ENCODE data around the gene PRM1. TPM values are rescaled to one million over a fixed set of nuclear protein-coding genes. Genes with fewer than 3 reads are reported as not detected.

The PRM1 gene
- total and polyA plus RNA-seq, 8 donors, result not detected

DNA sequence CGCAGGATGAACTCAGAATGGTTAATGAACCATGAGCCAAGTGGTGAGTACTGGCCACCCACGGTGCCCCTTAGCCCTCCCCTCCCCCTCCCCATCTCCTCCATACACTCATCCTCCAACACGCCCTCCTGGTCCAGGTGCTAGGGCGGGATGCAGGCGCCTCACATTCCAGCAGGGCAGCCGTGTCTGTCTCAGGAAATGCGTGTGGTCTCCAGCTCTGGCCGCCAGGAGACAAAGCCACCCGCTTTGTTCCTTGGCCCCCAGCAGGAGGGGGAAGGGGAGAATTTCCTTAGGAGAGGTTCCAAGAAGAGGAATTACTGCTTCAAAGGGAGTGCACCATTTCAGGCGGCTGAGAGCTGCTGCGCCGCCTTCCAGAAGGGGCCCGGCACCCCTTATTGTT lies 34.4 kb upstream of the PRM1 start:
- WGBS, 5 donors, result 49 to 69% (median 64%) methylated on average over 9 to 13 of the region's 13 CpGs

GRCh38 chr16:11314309-11314894 lies 33.3 kb upstream of the PRM1 start:
- 93 to 95% (median 94%) methylated on average over 8 of the region's 8 CpGs for WGBS, 5 donors
- H3K9me3 ChIP-seq, result no peaks in the 10 kb centered on the region
- no peaks in the 10 kb centered on the region for H3K36me3 ChIP-seq
- no peak for DNase-seq
- H3K27me3 ChIP-seq, result peaks cover 0 to 4% (median 0%) of the 10 kb centered on the region in 3 donors
- intact Hi-C loops (cut with DNase I; ENCODE audit: low total_unique reads), result no loop called here
- H3K4me3 ChIP-seq, result no peak overlapping the region
- H3K4me1 ChIP-seq, result peaks cover 0 to 23% (median 14%) of the 10 kb centered on the region in 4 donors
- TF ChIP-seq POLR2A (IDR thresholded peaks at IDR 0.05), result no peak
- TF ChIP-seq, protein P1, sequence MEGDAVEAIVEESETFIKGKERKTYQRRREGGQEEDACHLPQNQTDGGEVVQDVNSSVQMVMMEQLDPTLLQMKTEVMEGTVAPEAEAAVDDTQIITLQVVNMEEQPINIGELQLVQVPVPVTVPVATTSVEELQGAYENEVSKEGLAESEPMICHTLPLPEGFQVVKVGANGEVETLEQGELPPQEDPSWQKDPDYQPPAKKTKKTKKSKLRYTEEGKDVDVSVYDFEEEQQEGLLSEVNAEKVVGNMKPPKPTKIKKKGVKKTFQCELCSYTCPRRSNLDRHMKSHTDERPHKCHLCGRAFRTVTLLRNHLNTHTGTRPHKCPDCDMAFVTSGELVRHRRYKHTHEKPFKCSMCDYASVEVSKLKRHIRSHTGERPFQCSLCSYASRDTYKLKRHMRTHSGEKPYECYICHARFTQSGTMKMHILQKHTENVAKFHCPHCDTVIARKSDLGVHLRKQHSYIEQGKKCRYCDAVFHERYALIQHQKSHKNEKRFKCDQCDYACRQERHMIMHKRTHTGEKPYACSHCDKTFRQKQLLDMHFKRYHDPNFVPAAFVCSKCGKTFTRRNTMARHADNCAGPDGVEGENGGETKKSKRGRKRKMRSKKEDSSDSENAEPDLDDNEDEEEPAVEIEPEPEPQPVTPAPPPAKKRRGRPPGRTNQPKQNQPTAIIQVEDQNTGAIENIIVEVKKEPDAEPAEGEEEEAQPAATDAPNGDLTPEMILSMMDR (IDR thresholded peaks at IDR 0.05), result no peak
- no peak for TF ChIP-seq POLR2AphosphoS5 (IDR thresholded peaks at IDR 0.05)
- no peak for TF ChIP-seq EP300 (IDR thresholded peaks at IDR 0.05)
- no peak overlapping the region for H3K27ac ChIP-seq

More for the DNA sequence above, 34.4 kb upstream of the PRM1 start:
- no peak for TF ChIP-seq POLR2AphosphoS5 (IDR thresholded peaks at IDR 0.05)
- no peak for TF ChIP-seq POLR2A (IDR thresholded peaks at IDR 0.05)
- TF ChIP-seq EP300 (IDR thresholded peaks at IDR 0.05), result no peak
- TF ChIP-seq, protein P1 (IDR thresholded peaks at IDR 0.05), result no peak
- Histone ChIP-seq H3K36me3 (no peaks in the 10 kb centered on the region), H3K27me3 (peaks cover 0 to 4% (median 0%) of the 10 kb centered on the region in 3 donors), H3K4me1 (peaks cover 0 to 26% (median 15%) of the 10 kb centered on the region in 4 donors), H3K27ac (no peak overlapping the region), H3K9me3 (no peaks in the 10 kb centered on the region), H3K4me3 (no peak overlapping the region)
- intact Hi-C loops (cut with DNase I; ENCODE audit: low total_unique reads), result no loop called here
- DNase-seq, result peak in 1 of 2 donors; percentile 54

GRCh38 chr16:11313493-11314308 lies 32.6 kb upstream of the PRM1 start:
- no peaks in the 10 kb centered on the region for H3K9me3 ChIP-seq
- peaks cover 0 to 23% (median 14%) of the 10 kb centered on the region in 4 donors for H3K4me1 ChIP-seq
- peaks cover 0 to 4% (median 0%) of the 10 kb centered on the region in 3 donors for H3K27me3 ChIP-seq
- H3K36me3 ChIP-seq, result no peaks in the 10 kb centered on the region
- intact Hi-C loops (cut with DNase I; ENCODE audit: low total_unique reads), result no loop called here
- TF ChIP-seq, protein P1 (IDR thresholded peaks at IDR 0.05), result no peak
- TF ChIP-seq POLR2AphosphoS5 (IDR thresholded peaks at IDR 0.05) (no peak), EP300 (IDR thresholded peaks at IDR 0.05) (no peak), POLR2A (IDR thresholded peaks at IDR 0.05) (no peak)
- DNase-seq, result no peak
- WGBS, 5 donors, result 93 to 97% (median 95%) methylated on average over 8 to 9 of the region's 9 CpGs
- no peak overlapping the region for H3K4me3 ChIP-seq
- no peak overlapping the region for H3K27ac ChIP-seq

- intact Hi-C loops (cut with DNase I; ENCODE audit: low total_unique reads), result no loop called here
- DNase-seq, result peak; percentile 59 to 75
- Histone ChIP-seq H3K4me3 (no peak overlapping the region), H3K27me3 (peaks cover 0 to 4% (median 0%) of the 10 kb centered on the region in 3 donors), H3K27ac (no peak overlapping the region), H3K36me3 (no peaks in the 10 kb centered on the region), H3K4me1 (peaks cover 0 to 23% (median 14%) of the 10 kb centered on the region in 4 donors), H3K9me3 (no peaks in the 10 kb centered on the region)
- no peak for TF ChIP-seq EP300 (IDR thresholded peaks at IDR 0.05)
- no peak for TF ChIP-seq POLR2AphosphoS5 (IDR thresholded peaks at IDR 0.05)
- TF ChIP-seq, protein P1 (IDR thresholded peaks at IDR 0.05), result no peak
- no peak for TF ChIP-seq POLR2A (IDR thresholded peaks at IDR 0.05)
- 51 to 70% (median 58%) methylated on average over 7 to 8 of the region's 8 CpGs for WGBS, 5 donors
Measured at GRCh38 chr16:11312718-11313492, 31.8 kb upstream of the PRM1 start.
